Lung (tissue), 12 donors: Measurements from ENCODE around the gene SFXN1. TPM values are rescaled to one million over a fixed set of nuclear protein-coding genes. Genes with fewer than 3 reads are reported as not detected.
"Not testable (repeated sequence)": the region's sequence is repeated elsewhere in the genome, so short reads cannot be mapped to it uniquely, and the experiment has no call there.

Experiments
- ATAC-seq: fragments of 200-7000 bp; cut with Tn5 transposase; one replicate; pipeline ENCODE4 v1.9.1; 2020; ENCODE audit warnings: moderate number of reproducible peaks; ENCODE audit not compliant: insufficient read depth, low FRiP score
- DNase-seq, 3 donors: peaks; one replicate each; pipeline ENCODE4 v3.0.0-alpha.2; 2013 to 2017
- H3K27ac ChIP-seq, 2 donors: one replicate each; pipeline ENCODE4 v1.5.1; 2013; ENCODE audit warnings: mild to moderate bottlenecking in 2 of 2, moderate library complexity in 2 of 2, control low read depth in 1 of 2, inconsistent platforms in 1 of 2, low read depth in 1 of 2, low read length in 1 of 2
- H3K27me3 ChIP-seq, 3 donors: one replicate each; pipeline ENCODE4 v1.5.1; 2013; ENCODE audit warnings: low read length in 2 of 3; ENCODE audit not compliant: control insufficient read depth in 3 of 3, insufficient read depth in 3 of 3
- H3K36me3 ChIP-seq, 4 donors: one replicate each; pipeline ENCODE4 v1.5.1; 2013; ENCODE audit warnings: low read length in 4 of 4, mild to moderate bottlenecking in 1 of 4, moderate library complexity in 1 of 4; ENCODE audit not compliant: control insufficient read depth in 4 of 4, insufficient read depth in 4 of 4
- H3K4me1 ChIP-seq, 5 donors: one replicate each; pipeline ENCODE4 v1.5.1; 2013; ENCODE audit warnings: low read length in 5 of 5, mild to moderate bottlenecking in 2 of 5, moderate library complexity in 1 of 5; ENCODE audit not compliant: control insufficient read depth in 5 of 5, insufficient read depth in 5 of 5
- H3K4me3 ChIP-seq: one replicate; pipeline ENCODE4 v1.5.1; 2013; ENCODE audit warnings: mild to moderate bottlenecking, control low read depth, moderate library complexity
- H3K9ac ChIP-seq, 2 donors: one replicate each; pipeline ENCODE4 v1.5.1; 2013; ENCODE audit warnings: low read length in 2 of 2, control low read depth in 1 of 2; ENCODE audit not compliant: insufficient read depth in 1 of 2
- H3K9me3 ChIP-seq, 4 donors: one replicate each; pipeline ENCODE4 v1.5.1; 2013; ENCODE audit warnings: low read length in 3 of 4, mild to moderate bottlenecking in 1 of 4, moderate library complexity in 1 of 4; ENCODE audit not compliant: control insufficient read depth in 4 of 4, insufficient read depth in 3 of 4
- CTCF ChIP-seq: IDR thresholded peaks from 2 replicates; pipeline ENCODE4 v1.5.1; 2012; ENCODE audit warnings: mild to moderate bottlenecking; ENCODE audit errors: control extremely low read depth, extremely low read depth
- WGBS, 2 donors: extraction: QIAGEN DNeasy Blood & Tissue Kit; methylation state at CpG; one replicate each; pipeline ENCODE4 v1.1.7; 2013; 5-methylcytosine and 5-hydroxymethylcytosine counted together
- polyA plus RNA-seq, 2 donors: library from polyadenylated mRNA; stranded (reverse); fragments of 200-250 nt; gene quantifications; one replicate each; pipeline ENCODE4 v1.2.1, GENCODE V29; 2013
- total RNA-seq, 2 donors: library from RNA; depleted of rRNA in 1 of 2; stranded (reverse); fragments of >200 nt in 1 of 2; gene quantifications; one replicate each; pipeline ENCODE4 v1.2.1, GENCODE V29; 2014 to 2021
- donor health status: control.
- donor health status: control.
- donor health status: Bipolar disorder and iron deficiency.
- donor health status: healthy.
- donor health status: DM: yes; HTN: yes; CAD: no.

Gene SFXN1
- total and polyA plus RNA-seq, 4 donors: 5.7 to 42.2 (median 19.0) TPM

GRCh38 chr5:175493726-175494125, 15.4 kb downstream of the SFXN1 start:
- H3K9me3 ChIP-seq: no peaks in the 10 kb centered on the region
- H3K27me3 ChIP-seq: no peaks in the 10 kb centered on the region
- H3K4me1 ChIP-seq: no peaks in the 10 kb centered on the region
- H3K9ac ChIP-seq: no peak overlapping the region
- no peak for ATAC-seq
- WGBS, 2 donors: 92 to 96% methylated on average over 8 of the region's 8 CpGs
- no peak for TF ChIP-seq CTCF
- peaks cover 4 to 24% (median 15%) of the 10 kb centered on the region in 4 donors for H3K36me3 ChIP-seq
- no peak for DNase-seq
- no peak overlapping the region for H3K27ac ChIP-seq
- no peak overlapping the region for H3K4me3 ChIP-seq

GRCh38 chr5:175494264-175495183, 16.2 kb downstream of the SFXN1 start:
- no peaks in the 10 kb centered on the region for H3K4me1 ChIP-seq
- H3K27ac ChIP-seq: no peak overlapping the region
- ATAC-seq (no peak), DNase-seq (no peak)
- no peak overlapping the region for H3K4me3 ChIP-seq
- H3K9me3 ChIP-seq: no peaks in the 10 kb centered on the region
- 88 to 96% methylated on average over 17 of the region's 17 CpGs for WGBS, 2 donors
- H3K9ac ChIP-seq: no peak overlapping the region
- TF ChIP-seq CTCF: no peak
- H3K36me3 ChIP-seq: peaks cover 4 to 24% (median 15%) of the 10 kb centered on the region in 4 donors
- no peaks in the 10 kb centered on the region for H3K27me3 ChIP-seq

GRCh38 chr5:175501759-175502158, 23.4 kb downstream of the SFXN1 start:
- 89 to 95% methylated on average over 7 of the region's 7 CpGs for WGBS, 2 donors

GRCh38 chr5:175507671-175508070, 29.3 kb downstream of the SFXN1 start:
- H3K27me3 ChIP-seq, H3K9me3 ChIP-seq, H3K27ac ChIP-seq, H3K9ac ChIP-seq, ATAC-seq, H3K4me1 ChIP-seq, H3K4me3 ChIP-seq, DNase-seq: not testable (repeated sequence)
- H3K36me3 ChIP-seq: peaks cover 8 to 15% (median 9%) of the 10 kb centered on the region in 4 donors
- WGBS, 2 donors: 95% methylated on average over 4 of the region's 4 CpGs

More at GRCh38 chr5:175501759-175502158, 23.4 kb downstream of the SFXN1 start:
- Histone ChIP-seq H3K27ac (no peak overlapping the region), H3K27me3 (no peaks in the 10 kb centered on the region), H3K4me1 (no peaks in the 10 kb centered on the region), H3K9ac (no peak overlapping the region), H3K9me3 (no peaks in the 10 kb centered on the region), H3K4me3 (no peak overlapping the region), H3K36me3 (peaks cover 1 to 5% (median 3%) of the 10 kb centered on the region in 4 donors)
- no peak for ATAC-seq
- TF ChIP-seq CTCF: no peak
- no peak for DNase-seq
